H9 (cell line): Measurements from ENCODE around the gene APPL2. TPM values are rescaled to one million over a fixed set of nuclear protein-coding genes. Genes with fewer than 3 reads are reported as not detected.

Experiments used
- DNase-seq: peaks from one replicate; pipeline ENCODE4 v3.0.0-alpha.2; 2017
- H2AFZ ChIP-seq: one replicate; pipeline ENCODE4 v1.6.1; 2013; ENCODE audit warnings: mild to moderate bottlenecking, low read length, control low read depth, moderate library complexity
- H2AK5ac ChIP-seq: 2 replicates; pipeline ENCODE4 v1.6.1; 2013; ENCODE audit warnings: low read length, control low read depth, mixed read lengths; ENCODE audit not compliant: insufficient read length
- H2BK120ac ChIP-seq: one replicate; pipeline ENCODE4 v1.6.1; 2013; ENCODE audit warnings: low read depth, mild to moderate bottlenecking, low read length, control low read depth, inconsistent platforms; ENCODE audit not compliant: poor library complexity, severe bottlenecking
- H2BK12ac ChIP-seq: 2 replicates; pipeline ENCODE4 v1.6.1; 2013; ENCODE audit warnings: low read length, control low read depth, mixed read lengths, low read depth; ENCODE audit not compliant: insufficient read length
- H2BK15ac ChIP-seq: 2 replicates; pipeline ENCODE4 v1.6.1; 2013; ENCODE audit warnings: low read depth, low read length, control low read depth
- H2BK20ac ChIP-seq: one replicate; pipeline ENCODE4 v1.6.1; 2013; ENCODE audit warnings: low read depth, mild to moderate bottlenecking, low read length, control low read depth, inconsistent platforms; ENCODE audit not compliant: poor library complexity, severe bottlenecking
- H2BK5ac ChIP-seq: 2 replicates; pipeline ENCODE4 v1.6.1; 2013; ENCODE audit warnings: low read length, control low read depth, mixed read lengths; ENCODE audit not compliant: insufficient read length
- H3K14ac ChIP-seq: 2 replicates; pipeline ENCODE4 v1.6.1; 2013; ENCODE audit warnings: low read length, control low read depth; ENCODE audit not compliant: insufficient read depth
- H3K18ac ChIP-seq: 2 replicates; pipeline ENCODE4 v1.6.1; 2013; ENCODE audit warnings: low read depth, mild to moderate bottlenecking, mixed read lengths, low read length, control low read depth; ENCODE audit not compliant: insufficient read length
- H3K23ac ChIP-seq: 2 replicates; pipeline ENCODE4 v1.6.1; 2013; ENCODE audit warnings: low read length, control low read depth, mixed read lengths, low read depth; ENCODE audit not compliant: insufficient read length
- H3K23me2 ChIP-seq: 2 replicates; pipeline ENCODE4 v1.6.1; 2013; ENCODE audit warnings: low read depth, mild to moderate bottlenecking, mixed read lengths, low read length, control low read depth; ENCODE audit not compliant: insufficient read length, poor library complexity, severe bottlenecking
- H3K27ac ChIP-seq: 2 replicates; pipeline ENCODE4 v1.5.1; 2013; ENCODE audit warnings: low read length, control low read depth, mixed read lengths, low read depth; ENCODE audit not compliant: insufficient read length
- H3K27me3 ChIP-seq: 2 replicates; pipeline ENCODE4 v1.6.1; 2013; ENCODE audit warnings: low read length, control low read depth, inconsistent platforms; ENCODE audit not compliant: insufficient read depth
- H3K4ac ChIP-seq: 2 replicates; pipeline ENCODE4 v1.6.1; 2013; ENCODE audit warnings: low read depth, mild to moderate bottlenecking, control low read depth, inconsistent platforms, low read length, moderate library complexity
- H3K4me1 ChIP-seq: 2 replicates; pipeline ENCODE4 v1.6.1; 2013; ENCODE audit warnings: low read length, control low read depth, inconsistent platforms; ENCODE audit not compliant: insufficient read depth
- H3K4me2 ChIP-seq: 2 replicates; pipeline ENCODE4 v1.6.1; 2013; ENCODE audit warnings: low read length, control low read depth, mixed read lengths; ENCODE audit not compliant: insufficient read length, insufficient read depth
- H3K56ac ChIP-seq: 2 replicates; pipeline ENCODE4 v1.6.1; 2013; ENCODE audit warnings: low read depth, mild to moderate bottlenecking, mixed read lengths, low read length, control low read depth; ENCODE audit not compliant: insufficient read length
- H3K79me1 ChIP-seq: 2 replicates; pipeline ENCODE4 v1.6.1; 2013; ENCODE audit warnings: low read depth, mild to moderate bottlenecking, moderate library complexity, low read length, control low read depth, inconsistent platforms; ENCODE audit not compliant: insufficient read depth, poor library complexity, severe bottlenecking
- H3K79me2 ChIP-seq: 2 replicates; pipeline ENCODE4 v1.6.1; 2013; ENCODE audit warnings: low read length, control low read depth, inconsistent platforms; ENCODE audit not compliant: insufficient read depth
- H3K9ac ChIP-seq: 2 replicates; pipeline ENCODE4 v1.6.1; 2013; ENCODE audit warnings: low read length, control low read depth, mixed read lengths; ENCODE audit not compliant: insufficient read length; ENCODE audit errors: extremely low read depth
- H3K9me3 ChIP-seq: one replicate; pipeline ENCODE4 v1.6.1; 2013; ENCODE audit warnings: low read depth, low read length, inconsistent platforms; ENCODE audit not compliant: control insufficient read depth
- H3T11ph ChIP-seq: one replicate; pipeline ENCODE4 v1.6.1; 2013; ENCODE audit warnings: mild to moderate bottlenecking, low read length, control low read depth, inconsistent platforms
- H4K20me1 ChIP-seq: one replicate; pipeline ENCODE4 v1.6.1; 2013; ENCODE audit not compliant: control insufficient read depth, insufficient read length, insufficient read depth
- H4K5ac ChIP-seq: 2 replicates; pipeline ENCODE4 v1.6.1; 2013; ENCODE audit warnings: low read depth, mild to moderate bottlenecking, mixed read lengths, low read length, control low read depth; ENCODE audit not compliant: insufficient read length
- H4K8ac ChIP-seq: replicated peaks from 2 replicates; pipeline ENCODE4 v1.6.1; 2013; ENCODE audit warnings: low read length, control low read depth, mixed read lengths, low read depth; ENCODE audit not compliant: insufficient read length
- H4K91ac ChIP-seq: 2 replicates; pipeline ENCODE4 v1.6.1; 2013; ENCODE audit warnings: low read depth, mild to moderate bottlenecking, moderate library complexity, mixed read lengths, low read length, control low read depth; ENCODE audit not compliant: insufficient read length
- H3K27ac Mint-ChIP-seq, 3 experiments: 2 replicates in 2 of 3; 3 replicates in 1 of 3; pipeline ENCODE4 v1.8.0; 2020 to 2021; ENCODE audit warnings: mixed read lengths in 3 of 3, mild to moderate bottlenecking in 1 of 3, moderate library complexity in 1 of 3
- H3K27me3 Mint-ChIP-seq: 2 replicates; pipeline ENCODE4 v1.8.0; 2021; ENCODE audit warnings: low read depth, mild to moderate bottlenecking, moderate library complexity, mixed read lengths
- H3K36me3 Mint-ChIP-seq, 3 experiments: 2 replicates in 2 of 3; 3 replicates in 1 of 3; pipeline ENCODE4 v1.8.0; 2020 to 2021; ENCODE audit warnings: low read depth in 3 of 3, mixed read lengths in 3 of 3; ENCODE audit not compliant: insufficient read depth in 1 of 3
- H3K4me1 Mint-ChIP-seq, 2 experiments: 2 replicates each; pipeline ENCODE4 v1.8.0; 2020; ENCODE audit warnings: mixed read lengths in 2 of 2
- H3K4me3 Mint-ChIP-seq, 2 experiments: 2 replicates in 1 of 2; 3 replicates in 1 of 2; pipeline ENCODE4 v1.8.0; 2020 to 2021; ENCODE audit warnings: mild to moderate bottlenecking in 2 of 2, mixed read lengths in 2 of 2, moderate library complexity in 1 of 2
- H3K9me3 Mint-ChIP-seq, 2 experiments: 2 replicates in 1 of 2; 3 replicates in 1 of 2; pipeline ENCODE4 v1.8.0; 2020; ENCODE audit warnings: mild to moderate bottlenecking in 2 of 2, mixed read lengths in 2 of 2, moderate library complexity in 1 of 2
- CTCF ChIP-seq: fragments of 200-600 bp; sonication (generic); conservative IDR thresholded peaks from 3 replicates; pipeline ENCODE4 v1.8.0; 2021; ENCODE audit warnings: antibody characterized with exemption, mild to moderate bottlenecking
- WGBS: extraction: QIAGEN DNeasy Blood & Tissue Kit; methylation state at CpG from one replicate; pipeline ENCODE4 v1.1.7; 2013; ENCODE audit warnings: missing lambda C conversion rate, low lambda C conversion rate, mixed read lengths; ENCODE audit not compliant: insufficient read length; ENCODE audit errors: extremely low coverage; 5-methylcytosine and 5-hydroxymethylcytosine counted together
- total RNA-seq: library from RNA; stranded (reverse); gene quantifications from 2 replicates; pipeline ENCODE4 v1.2.1, GENCODE V29; 2021

Gene APPL2
- total RNA-seq, 1 experiment from 2014 or later, result 18.5 TPM

- Mint-ChIP-seq H3K4me3 (no peak overlapping the region), H3K4me1 (0 out of 4 replicates have a peak, but pooled peaks cover 0 to 9% of the 10 kb centered on the region in 2 experiments), H3K27me3 (peaks cover 3% of the 10 kb centered on the region; the same call in 1 of the 2 replicates), H3K9me3 (no peaks in the 10 kb centered on the region), H3K27ac (no peak overlapping the region), H3K36me3 (no peaks in the 10 kb centered on the region)
- Histone ChIP-seq H3K4ac (no peak overlapping the region), H3K14ac (no peak overlapping the region), H3K27ac (no peak overlapping the region), H3K9ac (no peak overlapping the region), H3K79me2 (no peaks in the 10 kb centered on the region), H3K4me1 (no peaks in the 10 kb centered on the region), H3K23me2 (no peaks in the 10 kb centered on the region), H2BK5ac (no peak overlapping the region), H3K23ac (no peak overlapping the region), H4K91ac (no peak overlapping the region), H3K56ac (no peak overlapping the region), H3K4me2 (no peak overlapping the region), H3T11ph (no peak overlapping the region), H2BK12ac (no peak overlapping the region), H2BK120ac (no peak overlapping the region), H2AK5ac (no peak overlapping the region), H2BK20ac (no peak overlapping the region), H4K8ac (no peak overlapping the region), H3K79me1 (no peaks in the 10 kb centered on the region), H3K18ac (no peak overlapping the region), H4K20me1 (no peaks in the 10 kb centered on the region), H3K27me3 (no peaks in the 10 kb centered on the region), H3K9me3 (no peaks in the 10 kb centered on the region), H4K5ac (no peak overlapping the region), H2BK15ac (no peak overlapping the region), H2AFZ (no peak overlapping the region)
- WGBS, result no CpG with 5 or more reads among the region's 4 CpGs
- no peak for TF ChIP-seq CTCF
- no peak for DNase-seq
Observed at GRCh38 chr12:105257321-105257728, 21.4 kb upstream of the APPL2 start.
